ENCODE results near the gene CNOT10.

DNA sequence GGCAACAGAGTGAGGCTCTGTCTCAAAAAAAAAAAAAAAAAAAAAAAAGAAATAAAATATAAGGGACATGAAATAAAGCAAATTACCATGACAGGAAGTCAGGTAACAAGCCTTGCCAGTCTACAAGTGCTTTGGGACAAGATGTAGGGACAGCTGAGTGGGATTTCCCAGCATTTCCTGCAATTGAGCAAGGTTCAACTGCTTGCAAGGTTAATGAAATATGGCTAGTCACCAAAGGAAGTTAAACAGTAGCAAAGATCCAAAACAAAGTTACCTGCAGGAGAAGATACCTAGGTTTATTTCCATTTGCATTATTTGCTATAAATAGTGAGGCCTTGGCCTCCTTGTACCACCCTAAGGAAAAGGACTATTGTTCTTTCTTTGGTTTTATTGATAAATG lies 22.3 kb upstream of the CNOT10 start:
- no peak for TF ChIP-seq POLR2A (IDR thresholded peaks at IDR 0.05)
- TF ChIP-seq, protein P1, sequence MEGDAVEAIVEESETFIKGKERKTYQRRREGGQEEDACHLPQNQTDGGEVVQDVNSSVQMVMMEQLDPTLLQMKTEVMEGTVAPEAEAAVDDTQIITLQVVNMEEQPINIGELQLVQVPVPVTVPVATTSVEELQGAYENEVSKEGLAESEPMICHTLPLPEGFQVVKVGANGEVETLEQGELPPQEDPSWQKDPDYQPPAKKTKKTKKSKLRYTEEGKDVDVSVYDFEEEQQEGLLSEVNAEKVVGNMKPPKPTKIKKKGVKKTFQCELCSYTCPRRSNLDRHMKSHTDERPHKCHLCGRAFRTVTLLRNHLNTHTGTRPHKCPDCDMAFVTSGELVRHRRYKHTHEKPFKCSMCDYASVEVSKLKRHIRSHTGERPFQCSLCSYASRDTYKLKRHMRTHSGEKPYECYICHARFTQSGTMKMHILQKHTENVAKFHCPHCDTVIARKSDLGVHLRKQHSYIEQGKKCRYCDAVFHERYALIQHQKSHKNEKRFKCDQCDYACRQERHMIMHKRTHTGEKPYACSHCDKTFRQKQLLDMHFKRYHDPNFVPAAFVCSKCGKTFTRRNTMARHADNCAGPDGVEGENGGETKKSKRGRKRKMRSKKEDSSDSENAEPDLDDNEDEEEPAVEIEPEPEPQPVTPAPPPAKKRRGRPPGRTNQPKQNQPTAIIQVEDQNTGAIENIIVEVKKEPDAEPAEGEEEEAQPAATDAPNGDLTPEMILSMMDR (IDR thresholded peaks at IDR 0.05) = no peak
